BJ (cell line): ENCODE measurements around the gene TTLL5. TPM values are rescaled to one million over a fixed set of nuclear protein-coding genes. Genes with fewer than 3 reads are reported as not detected.

Experiments used
- CTCF ChIA-PET: fragments of 350-600 bp; formaldehyde crosslinking; extraction: SDS; loops from one replicate; lab custom pipeline; 2021; ENCODE audit warnings: antibody characterized with exemption, inconsistent platforms; lab: Yijun Ruan, JAX
- POLR2A ChIA-PET: fragments of 300-600 bp; sonication (Branson Sonifier 250); formaldehyde crosslinking; extraction: SDS; loops from one replicate; lab custom pipeline; 2021; ENCODE audit warnings: antibody characterized with exemption; lab: Charles Lee
- DNase-seq: peaks from one replicate; pipeline ENCODE4 v3.0.0-alpha.2; 2011; ENCODE audit warnings: low read depth
- H3K27me3 ChIP-seq: 2 replicates; pipeline ENCODE4 v1.6.0; 2011; ENCODE audit warnings: low read length; ENCODE audit not compliant: control insufficient read depth, insufficient read depth
- H3K36me3 ChIP-seq: 2 replicates; pipeline ENCODE4 v1.5.1; 2011; ENCODE audit warnings: low read length; ENCODE audit not compliant: control insufficient read depth, insufficient read depth
- H3K4me3 ChIP-seq: 2 replicates; pipeline ENCODE4 v1.5.1; 2011; ENCODE audit warnings: low read depth, mild to moderate bottlenecking, control low read depth, low read length
- CTCF ChIP-seq: IDR thresholded peaks from 2 replicates; pipeline ENCODE4 v1.5.1; 2011; ENCODE audit warnings: low read depth, mild to moderate bottlenecking, control low read depth, inconsistent platforms, low read length, moderate library complexity; ENCODE audit not compliant: insufficient read depth
- polyA plus RNA-seq: library from polyadenylated mRNA; depleted of rRNA; stranded (reverse); fragments of >200 nt; gene quantifications from 2 replicates; pipeline ENCODE4 v1.2.3, GENCODE V29; 2011

TTLL5 gene
- polyA plus RNA-seq, 1 experiment = 9.9 TPM

GRCh38 chr14:75702616-75703261 lies 41.7 kb downstream of the TTLL5 start:
- Histone ChIP-seq H3K36me3 (peaks cover 1% of the 10 kb centered on the region), H3K27me3 (no peaks in the 10 kb centered on the region), H3K4me3 (no peak overlapping the region)
- ChIA-PET CTCF (interaction anchor here (0.9 to 3.3 kb wide), 4 partner anchors 9 to 280 kb away, joined by 4 to 11 read pairs (median 6); partner anchors contain the start of gene TGFB3), POLR2A (no interaction called here)
- TF ChIP-seq CTCF = no peak
- DNase-seq = no peak

DNA sequence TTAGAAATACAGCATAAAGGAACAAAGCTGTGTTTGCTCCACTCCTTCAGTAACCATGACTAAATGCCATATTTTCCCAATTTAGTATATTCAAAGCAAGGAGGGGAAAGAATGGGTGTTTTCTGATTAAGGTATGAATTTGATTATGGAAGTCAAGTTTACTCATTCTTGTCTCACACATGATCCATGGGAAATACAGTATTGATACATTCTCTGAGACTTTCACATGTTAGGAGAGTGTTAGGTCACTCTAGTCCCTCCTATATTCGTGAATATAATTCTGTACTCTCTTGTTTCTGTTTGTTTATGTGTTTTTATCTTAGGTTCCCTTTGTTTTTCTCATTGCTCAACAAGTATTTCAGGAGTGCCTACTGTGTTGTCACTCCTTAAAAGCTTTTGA lies 42.4 kb downstream of the TTLL5 start:
- H3K27me3 ChIP-seq = no peaks in the 10 kb centered on the region
- ChIA-PET CTCF (interaction anchor here (3.0 to 3.3 kb wide), 2 partner anchors 276 to 279 kb away, joined by 11 to 14 read pairs; partner anchors contain the start of gene TGFB3), POLR2A (no interaction called here)
- H3K36me3 ChIP-seq = peaks cover 1% of the 10 kb centered on the region
- H3K4me3 ChIP-seq = no peak overlapping the region
- no peak for TF ChIP-seq CTCF
- no peak for DNase-seq

DNA sequence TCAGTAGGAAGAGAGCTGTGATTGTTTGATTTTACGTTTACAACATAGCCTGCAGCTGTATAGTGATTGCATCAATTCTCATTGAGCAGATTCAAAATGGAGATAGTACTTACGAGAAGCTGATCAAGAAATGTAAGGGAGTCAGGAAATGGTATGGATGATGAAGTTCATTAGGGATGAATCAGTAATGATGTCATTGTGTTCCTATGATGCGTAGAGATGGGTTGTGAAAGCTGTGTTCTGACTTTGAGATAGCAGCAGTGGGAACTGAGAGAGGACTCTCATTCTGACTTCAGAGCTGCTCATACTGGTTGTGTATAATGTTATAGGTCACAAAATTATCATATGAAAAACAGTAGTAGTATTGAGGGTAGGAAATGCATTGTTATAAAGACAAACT lies 44.0 kb downstream of the TTLL5 start:
- DNase-seq = no peak
- no peak overlapping the region for H3K4me3 ChIP-seq
- CTCF ChIA-PET = interaction anchor here (0.7 to 3.3 kb wide), 4 partner anchors 89 to 290 kb away, joined by 4 to 14 read pairs (median 8); partner anchors contain the start of gene TGFB3
- no peak for TF ChIP-seq CTCF
- H3K27me3 ChIP-seq = no peaks in the 10 kb centered on the region
- no peaks in the 10 kb centered on the region; the same call in none of the 2 replicates for H3K36me3 ChIP-seq
- POLR2A ChIA-PET = no interaction called here

GRCh38 chr14:75709207-75709812 lies 48.3 kb downstream of the TTLL5 start:
- CTCF ChIA-PET = interaction anchor here (0.8 to 8.4 kb wide), 41 partner anchors 9 to 936 kb away, joined by 3 to 296 read pairs (median 4); partner anchors contain the start of genes IFT43 and TGFB3
- TF ChIP-seq CTCF = peak; percentile 78
- no peak overlapping the region for H3K4me3 ChIP-seq
- H3K36me3 ChIP-seq = no peaks in the 10 kb centered on the region; the same call in 1 of the 2 replicates
- peak; percentile 20 for DNase-seq
- POLR2A ChIA-PET = interaction anchor here (0.6 kb wide), 1 partner anchor 96 kb away, joined by 3 read pairs; no protein-coding TSS in a partner anchor
- H3K27me3 ChIP-seq = no peaks in the 10 kb centered on the region

DNA sequence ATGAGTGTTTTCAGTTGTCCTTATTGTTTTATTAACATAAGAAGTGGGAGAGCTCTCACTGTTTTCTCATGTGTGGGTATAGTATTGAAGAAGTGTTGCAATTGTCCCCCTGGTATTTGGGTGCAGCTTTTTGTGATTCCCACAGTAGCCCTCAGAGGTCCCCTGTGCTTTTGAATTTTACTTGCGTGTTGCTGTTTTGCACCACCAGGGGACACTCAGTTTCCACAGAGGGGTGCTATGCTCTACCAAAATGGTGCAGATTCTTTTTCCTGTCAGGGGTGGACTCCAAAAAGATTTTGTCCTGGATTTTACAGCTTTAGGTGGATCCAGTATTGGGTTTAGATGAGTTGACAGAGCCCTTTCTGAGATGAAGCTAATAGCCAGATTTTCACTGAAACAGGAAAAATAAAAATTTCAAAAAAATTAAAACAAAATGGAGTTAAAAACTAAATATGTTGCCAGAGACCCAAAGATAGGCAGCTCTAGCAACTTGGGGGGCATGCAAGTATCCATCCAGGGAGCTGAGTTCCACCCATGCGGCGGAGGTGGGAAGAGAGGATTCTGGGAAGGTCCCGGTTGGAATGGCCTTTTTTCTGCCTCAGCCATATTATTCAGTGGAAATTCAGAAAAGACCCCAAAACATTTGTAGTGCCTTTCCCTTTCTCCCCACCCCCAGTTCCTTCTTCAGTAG lies 50.2 kb downstream of the TTLL5 start:
- Histone ChIP-seq H3K27me3 (no peaks in the 10 kb centered on the region), H3K36me3 (no peaks in the 10 kb centered on the region), H3K4me3 (no peak overlapping the region)
- peak; percentile 5 for DNase-seq
- TF ChIP-seq CTCF = peak; percentile 94
- ChIA-PET POLR2A (interaction anchor here (0.8 kb wide), 1 partner anchor 271 kb away, joined by 3 read pairs; no protein-coding TSS in a partner anchor), CTCF (interaction anchor here (0.6 to 8.4 kb wide), 40 partner anchors 9 to 676 kb away, joined by 3 to 296 read pairs (median 4); partner anchors contain the start of genes IFT43 and TGFB3)
